HCEC 1CT (cell line): Measurements from ENCODE around the gene INCENP.
"Not testable (repeated sequence)": the region's sequence is repeated elsewhere in the genome, so short reads cannot be mapped to it uniquely, and the experiment has no call there.

Experiments
- DNase-seq: peaks from one replicate; pipeline ENCODE4 v3.0.0-alpha.2; 2017

The INCENP gene

GRCh38 chr11:62123669-62124185 lies at the start of gene INCENP:
Gene INCENP, plus strand, starts transcription at chr11:62124011. Its CDS starts 4,151 bp downstream, at chr11:62128162.
- DNase-seq: peak; percentile 99

DNA sequence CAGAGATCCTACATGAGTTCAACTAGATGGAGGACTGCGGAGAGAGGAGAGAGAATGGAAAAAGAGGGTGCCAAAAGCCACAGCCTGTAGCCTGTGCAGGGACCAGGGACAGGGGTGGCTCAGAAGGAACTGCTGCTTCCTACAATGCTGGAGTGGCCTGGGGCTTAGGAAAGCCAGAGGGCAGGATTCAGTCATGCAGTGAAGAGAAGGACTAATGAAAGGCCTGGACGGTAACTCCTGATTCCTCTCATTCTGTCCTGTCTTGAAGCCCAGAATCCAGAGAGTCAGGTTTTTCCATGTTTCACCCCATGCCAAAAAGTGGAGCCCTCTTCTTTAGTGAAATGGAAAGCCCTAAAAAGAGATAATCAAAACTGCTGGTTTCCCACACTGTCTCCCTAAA lies 48.4 kb upstream of the INCENP start:
- no peak for DNase-seq

DNA sequence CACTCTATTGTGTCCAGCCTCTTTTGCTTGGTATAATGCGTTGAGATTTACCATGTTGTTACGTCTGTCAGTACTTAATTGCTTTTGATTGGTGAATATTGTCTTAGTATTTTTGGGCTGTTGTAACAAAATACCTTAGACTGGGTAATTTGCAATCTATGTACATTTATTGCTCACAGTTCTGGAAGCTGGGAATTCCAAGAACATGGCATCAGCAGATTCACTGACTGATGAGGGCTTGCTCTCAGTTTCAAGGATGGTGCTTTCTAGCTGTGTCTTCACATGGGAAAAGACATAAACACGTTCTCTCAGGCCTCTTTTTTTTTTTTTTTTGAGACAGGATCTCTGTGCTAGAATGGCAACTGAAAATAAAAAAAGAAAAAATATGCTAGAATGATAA lies 46.7 kb upstream of the INCENP start:
- no peak for DNase-seq

DNA sequence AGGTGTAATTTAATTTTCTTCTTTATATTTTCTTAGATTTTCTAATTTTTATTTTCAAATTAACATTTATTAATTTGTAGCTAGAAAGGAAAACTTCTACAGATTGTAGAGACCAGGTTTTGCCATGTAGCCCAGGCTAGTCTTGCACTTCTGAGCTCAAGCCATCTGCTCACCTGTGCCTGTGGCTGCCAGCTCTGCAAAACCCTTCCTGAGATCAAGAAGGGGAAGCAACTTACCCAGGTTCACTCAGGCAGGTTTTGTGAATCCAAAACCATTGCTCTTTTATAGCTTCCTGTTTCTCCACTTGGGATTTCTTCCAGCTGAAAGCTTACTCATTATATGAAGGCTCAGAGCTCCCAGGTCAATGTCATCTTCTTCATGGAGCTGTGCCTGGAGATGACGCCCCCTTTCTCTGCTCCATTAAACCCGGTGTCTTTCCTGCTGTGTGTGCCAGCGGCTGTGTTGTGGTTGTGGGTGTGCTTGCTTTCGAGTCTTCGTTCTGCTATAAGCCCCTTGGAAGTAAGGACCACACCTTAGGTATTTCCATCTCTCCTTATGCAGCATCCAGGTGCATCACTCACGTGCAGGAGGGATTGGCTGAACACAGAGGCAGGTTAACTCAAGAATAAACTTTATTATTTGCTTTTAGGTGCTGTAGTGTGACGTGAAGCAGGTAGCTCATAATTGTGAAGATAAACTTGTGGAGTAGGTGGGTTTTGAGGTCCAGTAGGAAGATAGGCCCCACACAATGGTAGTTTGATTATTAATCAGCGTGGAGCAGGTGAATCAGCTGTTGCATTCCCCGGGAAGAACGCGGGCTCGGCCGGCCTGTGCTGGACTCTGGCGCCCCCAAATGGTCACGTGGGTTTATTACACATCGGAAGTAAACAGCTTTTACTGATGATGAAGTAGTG lies 42.2 kb upstream of the INCENP start:
- DNase-seq: peak; percentile 71

GRCh38 chr11:62082292-62082657 lies 41.5 kb upstream of the INCENP start:
- DNase-seq: no peak

- DNase-seq: not testable (repeated sequence)
These were observed 39.0 kb upstream of the INCENP start for GRCh38 chr11:62084801-62085200.

DNA sequence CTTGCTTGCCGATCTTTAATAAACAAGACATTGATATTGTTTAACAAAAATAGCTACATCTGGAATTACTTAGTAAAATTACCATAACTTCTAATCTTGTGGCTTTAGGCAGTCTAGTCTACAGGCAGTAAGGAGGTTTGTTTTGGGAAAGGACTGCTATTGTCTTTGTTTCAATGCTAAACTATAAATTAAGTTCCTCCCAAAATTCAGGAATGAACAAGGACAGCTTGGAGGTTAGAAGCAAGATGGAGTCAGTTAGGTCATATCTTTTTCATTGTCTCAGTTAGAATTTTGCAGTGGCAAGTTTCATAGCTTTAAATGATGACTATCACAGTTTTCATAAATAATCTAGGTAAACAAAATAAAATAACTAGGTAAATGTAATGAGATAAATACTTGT lies 36.1 kb upstream of the INCENP start:
- no peak for DNase-seq

DNA sequence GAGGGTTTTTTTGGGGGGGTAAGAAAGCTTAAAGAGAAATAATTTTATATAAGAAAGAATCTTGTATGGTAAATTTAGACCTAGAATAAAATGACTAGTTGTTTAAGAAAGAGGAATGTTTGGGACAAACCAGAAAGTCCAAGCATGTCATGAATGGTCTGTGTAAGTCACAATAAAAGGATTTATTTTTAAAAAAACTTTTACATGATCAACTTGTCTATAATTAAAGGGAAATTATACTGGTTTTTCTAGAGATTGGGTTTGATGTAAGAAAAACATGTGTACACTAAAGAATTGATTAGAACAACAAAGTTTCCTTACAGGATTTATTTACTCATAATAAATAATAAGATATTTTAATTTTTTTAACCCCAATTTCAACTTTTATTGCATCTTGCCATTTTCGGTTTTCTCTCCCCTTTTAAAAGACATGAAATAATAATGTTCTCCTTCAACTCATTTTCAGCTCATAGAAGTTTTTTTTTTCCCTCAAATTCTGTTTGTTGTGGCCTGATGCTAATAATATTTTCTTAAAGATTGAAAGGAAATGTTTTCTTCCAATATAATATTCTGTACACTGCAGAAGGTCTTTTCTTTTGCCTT lies 35.4 kb upstream of the INCENP start:
- DNase-seq: no peak

GRCh38 chr11:62103141-62103540 lies 20.7 kb upstream of the INCENP start:
- DNase-seq: no peak

DNA sequence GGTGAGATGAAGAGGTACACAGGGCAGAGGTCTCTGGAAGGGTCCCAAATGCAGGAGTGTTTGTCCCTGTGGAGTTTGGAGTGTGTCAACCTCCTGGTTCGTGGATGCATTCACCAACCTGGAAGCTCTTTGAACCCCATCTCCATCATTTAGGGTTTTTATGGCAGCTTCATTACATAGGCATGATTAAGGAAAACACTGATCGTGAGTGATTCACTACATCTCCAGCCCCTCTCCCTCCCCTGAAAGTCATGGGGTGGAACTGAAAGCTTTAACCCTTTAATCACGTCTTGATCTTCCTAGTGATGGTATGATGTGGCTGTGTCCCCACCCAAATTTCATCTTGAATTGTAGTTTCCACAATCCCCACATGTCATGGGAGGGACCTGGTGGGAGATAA lies 19.8 kb upstream of the INCENP start:
- DNase-seq: peak; percentile 11

DNA sequence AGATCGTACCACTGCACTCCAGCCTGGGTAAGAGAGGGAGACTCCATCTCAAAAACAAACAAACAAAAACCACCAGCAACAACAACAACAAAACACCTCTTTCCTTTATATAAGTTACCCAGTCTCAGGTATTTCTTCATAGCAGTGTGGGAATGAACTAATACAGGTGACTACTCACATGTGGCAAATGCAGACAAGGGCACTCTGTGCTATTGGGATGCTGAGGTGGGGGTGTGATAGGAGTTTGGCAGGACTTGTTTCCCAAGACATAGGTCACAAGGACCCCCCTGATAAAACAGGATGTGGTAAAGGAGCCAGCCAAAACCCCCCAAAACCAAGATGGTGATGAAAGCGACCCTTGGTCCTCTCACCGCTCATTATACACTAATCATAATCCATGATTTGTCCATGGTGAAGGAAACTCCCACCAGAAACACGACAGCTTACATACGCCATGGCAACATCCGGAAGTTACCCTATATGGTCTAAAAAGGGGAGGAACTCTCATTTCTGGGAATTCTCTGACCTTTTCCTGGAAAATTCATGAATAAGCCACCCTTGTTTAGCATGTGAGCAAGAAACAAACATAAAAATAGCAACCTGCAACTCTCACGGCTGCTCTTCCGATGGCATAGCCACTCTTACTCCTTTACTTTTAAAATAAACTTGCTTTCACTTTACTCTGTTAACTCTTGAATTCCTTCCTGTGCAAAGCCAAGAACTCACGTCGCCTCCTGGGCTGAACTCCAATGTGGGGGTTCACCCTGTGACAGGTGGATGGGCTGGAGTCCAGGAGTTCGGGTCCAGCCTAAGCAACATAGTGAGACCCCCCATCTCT lies 18.8 kb upstream of the INCENP start:
- DNase-seq: peak; percentile 65

GRCh38 chr11:62105667-62106191 lies 18.1 kb upstream of the INCENP start:
- peak; percentile 69 for DNase-seq

- peak; percentile 63 for DNase-seq
These were observed 15.6 kb upstream of the INCENP start for GRCh38 chr11:62108017-62108750.

GRCh38 chr11:62108971-62109404 lies 14.8 kb upstream of the INCENP start:
- peak; percentile 36 for DNase-seq

DNA sequence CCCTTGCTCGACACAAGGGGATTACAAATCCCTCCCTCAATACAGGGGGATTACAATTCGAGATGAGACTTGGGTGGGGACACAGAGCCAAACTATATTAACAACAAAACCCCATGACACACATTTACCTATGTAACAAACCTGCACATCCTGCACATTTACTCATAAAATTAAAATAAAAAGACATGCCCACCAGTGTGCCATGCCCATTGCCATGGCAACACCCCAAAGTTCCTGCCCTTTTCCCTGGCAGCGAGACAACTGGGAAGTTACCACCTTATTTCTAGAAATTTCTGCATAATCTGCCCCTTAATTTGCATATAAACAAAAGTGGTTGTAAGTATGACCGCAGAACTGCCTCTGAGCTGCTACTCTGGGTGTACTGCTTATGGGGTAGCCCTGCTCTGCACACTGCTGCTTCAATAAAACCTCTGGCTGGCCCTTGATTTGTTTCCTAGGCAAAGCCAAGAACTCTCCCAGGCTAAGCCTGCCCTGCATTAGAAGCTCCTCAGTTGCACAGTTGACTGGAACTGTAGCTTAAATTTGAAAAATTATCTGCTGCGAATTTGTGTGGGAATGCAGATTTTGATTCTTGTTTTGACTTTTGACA lies 8.6 kb upstream of the INCENP start:
- DNase-seq: no peak

DNA sequence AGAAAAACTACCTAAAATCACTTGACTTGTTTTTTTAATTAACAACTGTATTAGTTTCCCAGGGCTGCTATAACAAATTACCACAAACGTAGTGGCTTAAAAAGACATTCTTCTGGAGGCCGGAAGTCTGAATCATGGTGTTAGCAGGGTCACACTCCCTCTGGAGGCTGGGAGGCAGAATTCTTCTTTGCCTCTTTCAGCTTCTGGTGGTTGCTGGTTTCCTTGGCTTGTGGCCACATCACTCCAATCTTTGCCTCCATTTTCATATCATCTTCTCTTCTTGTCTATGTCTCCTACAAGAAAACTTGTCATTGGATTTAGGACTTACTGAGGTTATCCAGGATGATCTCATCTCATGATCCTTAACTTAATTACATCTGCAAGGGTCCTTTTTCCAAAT lies 7.4 kb upstream of the INCENP start:
- no peak for DNase-seq

DNA sequence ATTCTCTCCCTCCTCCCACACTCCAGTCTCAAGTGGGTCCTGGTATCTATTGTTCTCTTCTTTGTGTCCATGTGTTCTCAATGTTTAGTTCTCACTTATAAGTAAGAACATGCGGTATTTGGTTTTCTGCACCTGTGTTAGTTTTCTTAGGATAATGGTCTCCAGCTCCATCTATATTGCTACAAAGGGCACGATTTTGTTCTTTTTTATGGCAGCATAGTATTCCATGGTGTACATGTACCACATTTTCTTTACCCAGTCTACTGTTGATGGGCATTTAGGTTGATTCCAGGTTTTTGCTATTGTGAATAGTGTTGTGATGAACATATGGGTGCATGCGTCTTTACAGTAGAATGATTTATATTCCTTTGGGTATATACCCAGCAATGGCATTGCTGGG lies 4.2 kb upstream of the INCENP start:
- no peak for DNase-seq

- no peak for DNase-seq
These were observed 3.8 kb upstream of the INCENP start for GRCh38 chr11:62120001-62120400.

DNA sequence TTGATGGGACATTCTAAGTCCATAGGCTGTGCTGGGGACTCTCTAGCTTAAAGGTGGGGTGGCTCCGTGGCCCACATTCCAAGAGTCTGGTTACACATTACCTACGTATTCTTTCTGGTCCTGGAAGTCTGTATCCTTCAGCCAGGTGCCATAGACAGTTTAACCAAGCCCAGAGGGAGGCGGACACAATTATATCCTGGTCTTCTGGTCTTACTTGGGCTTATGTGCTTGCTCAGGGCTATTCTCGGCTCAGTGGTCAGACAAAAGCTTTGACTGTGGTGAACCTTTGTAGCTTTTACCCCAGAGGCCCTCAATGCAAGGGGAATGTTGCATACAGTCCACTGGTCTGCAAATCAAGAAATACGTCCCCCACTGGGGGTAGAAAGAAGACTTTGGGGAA lies 3.4 kb upstream of the INCENP start:
- DNase-seq: no peak

DNA sequence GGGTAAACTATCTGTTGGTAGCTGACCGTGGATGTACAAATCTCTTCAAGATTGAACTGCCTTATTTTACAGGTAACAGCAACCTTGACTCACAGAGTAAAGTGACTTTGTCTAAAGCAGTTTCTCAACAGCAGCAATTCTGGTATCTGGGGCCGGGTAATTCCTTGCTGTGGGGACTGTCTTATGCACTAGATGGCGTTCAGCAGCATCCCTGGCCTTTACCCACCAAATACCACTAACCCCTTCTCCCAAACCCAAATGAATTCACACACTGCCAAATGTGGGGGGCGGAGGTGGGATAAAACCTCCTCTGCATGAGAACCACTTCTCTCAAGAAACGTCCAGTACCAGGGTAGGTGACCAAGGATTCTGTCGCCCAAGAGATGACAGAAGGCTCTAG lies 1.7 kb upstream of the INCENP start:
- peak; percentile 11 for DNase-seq

GRCh38 chr11:62124186-62125113 lies 639 bp downstream of the INCENP start:
- DNase-seq: peak; percentile 45
